T-helper 2 cell treated with Interferon-gamma antibody and Interleukin-4, amounts not matched to agents 5 μg/mL and 100 μg/mL, for 36 hours (primary cell): ENCODE data around the gene CYP1B1.
"Not testable (repeated sequence)": the region's sequence is repeated elsewhere in the genome, so short reads cannot be mapped to it uniquely, and the experiment has no call there.

Experiments
- DNase-seq: peaks from one replicate; pipeline ENCODE4 v3.0.0; 2021; ENCODE audit warnings: low spot score
- H3K27ac Mint-ChIP-seq: one replicate; pipeline ENCODE4 v1.8.0; 2021; ENCODE audit warnings: mild to moderate bottlenecking, mixed read lengths
- H3K27me3 Mint-ChIP-seq: one replicate; pipeline ENCODE4 v1.8.0; 2021; ENCODE audit warnings: low read depth, mixed read lengths
- H3K36me3 Mint-ChIP-seq: one replicate; pipeline ENCODE4 v1.8.0; 2021; ENCODE audit warnings: low read depth, mixed read lengths
- H3K4me1 Mint-ChIP-seq: one replicate; pipeline ENCODE4 v1.8.0; 2021; ENCODE audit warnings: low read depth, mixed read lengths
- H3K4me3 Mint-ChIP-seq: one replicate; pipeline ENCODE4 v1.8.0; 2022; ENCODE audit warnings: mild to moderate bottlenecking, moderate library complexity, mixed read lengths
- H3K9me3 Mint-ChIP-seq: one replicate; pipeline ENCODE4 v1.8.0; 2021; ENCODE audit warnings: mixed read lengths

Gene CYP1B1

DNA sequence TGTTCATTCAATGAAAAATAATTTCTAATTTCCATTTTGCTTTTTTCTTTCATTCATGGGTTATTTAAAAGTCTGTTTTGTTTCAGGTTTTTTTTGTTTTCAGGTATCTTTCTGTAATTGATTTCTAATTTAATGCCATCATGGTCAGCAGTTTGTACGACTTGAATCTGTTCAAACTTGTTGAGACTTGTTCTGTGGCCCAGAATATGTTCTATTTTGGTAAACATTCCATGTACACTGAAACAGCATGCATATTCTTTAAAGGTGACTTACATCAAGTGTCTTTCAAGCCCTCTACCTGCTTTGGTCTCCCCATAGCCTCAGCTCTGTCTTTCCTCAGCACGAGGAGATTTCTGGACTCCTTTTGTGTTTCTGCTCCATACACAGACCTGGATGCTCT lies 49.1 kb downstream of the CYP1B1 start:
- Mint-ChIP-seq H3K4me3 (no peak overlapping the region), H3K27ac (no peak overlapping the region), H3K4me1 (peaks cover 5% of the 10 kb centered on the region), H3K36me3 (no peaks in the 10 kb centered on the region), H3K9me3 (no peaks in the 10 kb centered on the region), H3K27me3 (peaks cover 25% of the 10 kb centered on the region)
- DNase-seq: no peak

DNA sequence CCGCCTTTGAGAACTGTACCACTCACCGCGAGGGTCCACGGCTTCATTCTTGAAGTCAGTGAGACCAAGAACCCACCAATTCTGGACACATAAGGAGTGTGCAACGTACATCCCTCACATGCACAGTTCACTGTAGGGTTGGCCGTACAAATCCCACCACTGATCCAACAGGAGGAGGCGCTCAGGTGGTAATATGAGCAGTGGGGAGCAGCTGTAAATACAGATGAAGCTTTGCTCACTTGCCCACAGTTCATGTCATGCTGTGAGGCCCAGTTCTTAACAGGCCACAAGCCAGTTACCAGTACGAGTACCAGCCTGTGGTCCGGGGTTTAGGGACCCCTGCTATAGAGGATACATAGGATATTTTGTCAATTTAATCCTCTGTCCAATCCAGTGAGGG lies 54.4 kb downstream of the CYP1B1 start:
- no peak for DNase-seq
- H3K4me1 Mint-ChIP-seq: no peaks in the 10 kb centered on the region

DNA sequence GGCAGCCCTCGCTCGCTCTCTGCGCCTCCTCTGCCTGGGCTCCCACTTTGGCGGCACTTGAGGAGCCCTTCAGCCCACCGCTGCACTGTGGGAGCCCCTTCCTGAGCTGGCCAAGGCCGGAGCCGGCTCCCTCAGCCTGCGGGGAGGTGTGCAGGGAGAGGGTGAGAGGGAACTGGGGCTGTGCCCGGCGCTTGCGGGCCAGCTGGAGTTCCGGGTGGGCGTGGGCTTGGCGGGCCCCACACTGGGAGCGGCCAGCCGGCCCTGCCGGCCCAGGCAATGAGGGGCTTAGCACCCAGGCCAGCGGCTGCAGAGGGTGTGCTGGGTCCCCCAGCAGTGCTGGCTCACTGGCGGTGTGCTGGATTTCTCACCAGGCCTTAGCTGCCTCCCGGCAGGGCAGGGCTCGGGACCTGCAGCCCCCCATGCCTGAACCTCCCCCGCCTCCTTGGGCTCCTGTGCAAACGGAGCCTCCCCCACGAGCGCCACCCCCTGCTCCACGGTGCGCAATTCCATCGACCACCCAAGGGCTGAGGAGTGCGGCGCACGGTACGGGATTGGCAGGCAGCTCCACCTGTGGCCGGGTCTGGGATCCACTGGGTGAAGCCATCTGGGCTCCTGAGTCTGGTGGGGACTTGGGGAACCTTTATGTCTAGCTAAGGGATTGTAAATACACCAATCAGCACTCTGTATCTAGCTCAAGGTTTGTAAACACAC lies 55.4 kb downstream of the CYP1B1 start:
- H3K27me3 Mint-ChIP-seq: peaks cover 23% of the 10 kb centered on the region
- H3K27ac Mint-ChIP-seq, H3K9me3 Mint-ChIP-seq, H3K4me1 Mint-ChIP-seq, H3K36me3 Mint-ChIP-seq, DNase-seq, H3K4me3 Mint-ChIP-seq: not testable (repeated sequence)

More for the DNA sequence above, 54.4 kb downstream of the CYP1B1 start:
- H3K36me3 Mint-ChIP-seq: no peaks in the 10 kb centered on the region
- no peaks in the 10 kb centered on the region for H3K9me3 Mint-ChIP-seq
- H3K27ac Mint-ChIP-seq: no peak overlapping the region
- H3K27me3 Mint-ChIP-seq: peaks cover 20% of the 10 kb centered on the region
- H3K4me3 Mint-ChIP-seq: no peak overlapping the region

DNA sequence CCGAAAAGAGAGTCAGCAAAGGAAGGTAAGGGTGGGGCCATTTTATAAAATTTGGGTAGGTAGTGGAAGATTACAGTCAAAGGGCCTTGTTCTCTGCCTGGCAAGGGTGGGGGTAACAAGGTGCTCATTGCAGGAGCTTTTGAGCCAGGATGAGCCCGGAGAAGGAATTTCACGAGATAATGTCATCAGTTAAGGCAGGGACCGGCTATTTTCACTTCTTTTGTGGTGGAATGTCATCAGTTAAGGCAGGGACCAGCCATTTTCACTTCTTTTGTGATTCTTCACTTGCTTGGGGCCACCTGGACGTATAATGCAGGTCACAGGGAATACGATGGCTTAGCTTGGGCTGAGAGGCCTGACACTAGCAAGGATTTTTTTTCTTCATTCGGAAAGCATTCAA lies 58.1 kb downstream of the CYP1B1 start:
- H3K4me3 Mint-ChIP-seq: no peak overlapping the region
- no peak for DNase-seq
- peaks cover 9% of the 10 kb centered on the region for H3K27me3 Mint-ChIP-seq
- H3K36me3 Mint-ChIP-seq: no peaks in the 10 kb centered on the region
- no peaks in the 10 kb centered on the region for H3K4me1 Mint-ChIP-seq
- no peaks in the 10 kb centered on the region for H3K9me3 Mint-ChIP-seq
- H3K27ac Mint-ChIP-seq: no peak overlapping the region
